ENCODE data around the gene KPNB1. TPM values are rescaled to one million over a fixed set of nuclear protein-coding genes. Genes with fewer than 3 reads are reported as not detected.

The KPNB1 gene
- total RNA-seq, 3 donors from 2014 or later = 162 to 269 (median 217) TPM

- no peaks in the 10 kb centered on the region for H3K4me1 ChIP-seq (ENCODE audit: low read depth)
- TF ChIP-seq CTCF (IDR thresholded peaks at IDR 0.05) = no peak
- H3K36me3 ChIP-seq (ENCODE audit: low read depth) = no peaks in the 10 kb centered on the region
- ATAC-seq (no peak), DNase-seq (peak in 1 of 3 donors; percentile 29)
- intact Hi-C loops (cut with DNase I, micrococcal nuclease) = no loop called here
- no peak overlapping the region for H3K4me3 ChIP-seq
- H3K9me3 ChIP-seq = no peaks in the 10 kb centered on the region
These were observed 75.9 kb downstream of the KPNB1 start for GRCh38 chr17:47725446-47726111.

GRCh38 chr17:47726796-47727703 lies 77.3 kb downstream of the KPNB1 start:
- no peaks in the 10 kb centered on the region for H3K36me3 ChIP-seq (ENCODE audit: low read depth)
- TF ChIP-seq CTCF (IDR thresholded peaks at IDR 0.05) = no peak
- H3K9me3 ChIP-seq = no peaks in the 10 kb centered on the region
- H3K4me3 ChIP-seq = no peak overlapping the region
- peak in 2 of 3 donors; percentile 5 to 17 for DNase-seq
- intact Hi-C loops (cut with DNase I, micrococcal nuclease) = no loop called here
- ATAC-seq = no peak
- H3K4me1 ChIP-seq (ENCODE audit: low read depth) = no peaks in the 10 kb centered on the region

DNA sequence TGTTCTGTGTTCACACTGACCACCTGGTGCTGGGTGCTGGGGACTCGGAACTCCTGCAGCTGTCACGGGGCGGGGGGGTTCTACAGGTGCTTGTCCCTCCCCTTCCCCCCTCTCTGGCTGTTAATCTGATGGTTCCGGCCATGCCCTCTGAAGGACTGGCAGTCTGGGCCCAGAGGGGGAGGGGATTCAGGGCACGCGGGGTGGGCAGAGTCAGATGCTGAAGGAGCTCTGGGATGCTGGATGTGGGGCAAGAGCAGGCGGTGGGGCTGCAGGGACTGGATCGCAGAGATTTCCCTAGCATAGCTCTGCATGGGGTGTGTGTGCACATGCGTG lies 78.0 kb downstream of the KPNB1 start:
- Histone ChIP-seq H3K4me3 (no peak overlapping the region), H3K36me3 (ENCODE audit: low read depth) (no peaks in the 10 kb centered on the region), H3K9me3 (no peaks in the 10 kb centered on the region), H3K4me1 (ENCODE audit: low read depth) (no peaks in the 10 kb centered on the region)
- no peak for TF ChIP-seq CTCF (IDR thresholded peaks at IDR 0.05)
- intact Hi-C loops (cut with DNase I, micrococcal nuclease) = no loop called here
- ATAC-seq (no peak), DNase-seq (peak in 1 of 3 donors; percentile 39)

- Histone ChIP-seq H3K4me1 (ENCODE audit: low read depth) (peaks cover 6% of the 10 kb centered on the region), H3K36me3 (ENCODE audit: low read depth) (no peaks in the 10 kb centered on the region), H3K9me3 (no peaks in the 10 kb centered on the region), H3K4me3 (no peak overlapping the region)
- TF ChIP-seq CTCF (IDR thresholded peaks at IDR 0.05) = no peak
- ATAC-seq (no peak), DNase-seq (peak in 1 of 3 donors; percentile 13)
- intact Hi-C loops (cut with DNase I, micrococcal nuclease) = no loop called here
These were observed 78.6 kb downstream of the KPNB1 start for GRCh38 chr17:47728214-47728877.

- Histone ChIP-seq H3K9me3 (no peaks in the 10 kb centered on the region), H3K4me3 (no peak overlapping the region), H3K4me1 (ENCODE audit: low read depth) (peaks cover 13% of the 10 kb centered on the region), H3K36me3 (ENCODE audit: low read depth) (no peaks in the 10 kb centered on the region)
- intact Hi-C loops (cut with DNase I, micrococcal nuclease) = no loop called here
- no peak for ATAC-seq
- no peak for TF ChIP-seq CTCF (IDR thresholded peaks at IDR 0.05)
- DNase-seq = no peak
These were observed 79.8 kb downstream of the KPNB1 start for GRCh38 chr17:47729476-47729875.

Measured in mucosa of descending colon (tissue), 3 donors.